ENCODE data around the gene ADARB2. TPM values are rescaled to one million over a fixed set of nuclear protein-coding genes. Genes with fewer than 3 reads are reported as not detected.

ADARB2 gene
- total and polyA plus RNA-seq, 8 donors = 0.41 to 0.92 (median 0.76) TPM

DNA sequence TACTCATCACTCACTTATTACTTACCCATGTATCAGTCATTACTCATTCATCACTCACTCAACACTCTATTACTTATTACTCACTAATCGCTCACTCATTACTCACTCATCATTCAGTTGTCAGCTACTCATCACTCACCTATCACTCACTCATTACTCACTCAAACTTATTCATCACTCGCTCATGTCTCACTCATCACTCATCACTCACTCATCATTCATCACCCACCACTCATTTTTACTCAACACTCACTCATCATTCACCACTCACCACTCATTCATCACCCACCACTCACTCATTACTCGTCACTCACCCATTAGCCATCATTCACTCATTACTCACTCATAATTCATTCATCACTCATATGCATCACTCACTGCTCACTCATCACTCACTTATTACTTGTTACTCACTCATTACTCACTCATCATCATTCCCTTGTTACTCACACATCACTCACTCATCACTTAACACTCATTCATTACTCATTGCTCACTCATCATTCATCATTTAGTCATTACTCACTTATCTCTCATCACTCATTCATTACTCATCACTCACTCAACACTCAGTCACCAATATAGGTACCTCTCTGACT lies 237.9 kb downstream of the ADARB2 start:
- intact Hi-C loops (cut with DNase I) = no loop called here
- peaks cover 0 to 10% of the 10 kb centered on the region in 2 donors for H3K9me3 ChIP-seq
- ATAC-seq (no peak), DNase-seq (no peak)
- H3K4me3 ChIP-seq = no peak overlapping the region
- no peaks in the 10 kb centered on the region for H3K4me1 ChIP-seq
- H3K27me3 ChIP-seq = no peaks in the 10 kb centered on the region
- no peaks in the 10 kb centered on the region for H3K36me3 ChIP-seq
- no peak overlapping the region for H3K27ac ChIP-seq
- TF ChIP-seq, protein P1, sequence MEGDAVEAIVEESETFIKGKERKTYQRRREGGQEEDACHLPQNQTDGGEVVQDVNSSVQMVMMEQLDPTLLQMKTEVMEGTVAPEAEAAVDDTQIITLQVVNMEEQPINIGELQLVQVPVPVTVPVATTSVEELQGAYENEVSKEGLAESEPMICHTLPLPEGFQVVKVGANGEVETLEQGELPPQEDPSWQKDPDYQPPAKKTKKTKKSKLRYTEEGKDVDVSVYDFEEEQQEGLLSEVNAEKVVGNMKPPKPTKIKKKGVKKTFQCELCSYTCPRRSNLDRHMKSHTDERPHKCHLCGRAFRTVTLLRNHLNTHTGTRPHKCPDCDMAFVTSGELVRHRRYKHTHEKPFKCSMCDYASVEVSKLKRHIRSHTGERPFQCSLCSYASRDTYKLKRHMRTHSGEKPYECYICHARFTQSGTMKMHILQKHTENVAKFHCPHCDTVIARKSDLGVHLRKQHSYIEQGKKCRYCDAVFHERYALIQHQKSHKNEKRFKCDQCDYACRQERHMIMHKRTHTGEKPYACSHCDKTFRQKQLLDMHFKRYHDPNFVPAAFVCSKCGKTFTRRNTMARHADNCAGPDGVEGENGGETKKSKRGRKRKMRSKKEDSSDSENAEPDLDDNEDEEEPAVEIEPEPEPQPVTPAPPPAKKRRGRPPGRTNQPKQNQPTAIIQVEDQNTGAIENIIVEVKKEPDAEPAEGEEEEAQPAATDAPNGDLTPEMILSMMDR (IDR thresholded peaks at IDR 0.05) = no peak

DNA sequence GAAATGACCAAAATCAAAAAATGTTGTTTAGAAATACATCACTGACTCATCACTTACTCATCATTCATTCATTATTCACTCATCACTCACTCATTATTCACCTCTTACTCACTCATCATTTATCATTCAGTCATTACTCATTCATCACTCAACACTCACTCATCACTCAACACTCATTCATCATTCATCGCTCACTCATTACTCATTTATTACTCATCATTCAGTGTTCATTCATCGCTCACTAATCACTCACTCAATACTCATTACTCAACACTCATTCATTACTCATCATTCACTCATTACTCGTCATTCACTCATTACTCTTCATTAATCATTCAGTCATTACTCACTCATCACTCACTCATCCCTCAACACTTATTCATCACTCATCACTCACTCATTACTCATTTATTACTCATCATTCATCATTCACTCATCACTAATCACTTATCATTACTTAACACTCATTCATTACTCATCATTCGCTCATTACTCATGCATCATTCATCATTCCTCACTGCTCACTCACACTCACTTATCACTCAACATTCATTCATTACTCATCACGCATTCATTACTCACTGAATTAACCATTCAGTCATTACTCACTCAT lies 238.5 kb downstream of the ADARB2 start:
- no peak overlapping the region for H3K27ac ChIP-seq
- H3K4me3 ChIP-seq = no peak overlapping the region
- H3K4me1 ChIP-seq = no peaks in the 10 kb centered on the region
- ATAC-seq (no peak), DNase-seq (no peak)
- intact Hi-C loops (cut with DNase I) = no loop called here
- peaks cover 0 to 10% of the 10 kb centered on the region in 2 donors for H3K9me3 ChIP-seq
- H3K27me3 ChIP-seq = no peaks in the 10 kb centered on the region
- TF ChIP-seq, protein P1 (IDR thresholded peaks at IDR 0.05) = no peak
- no peaks in the 10 kb centered on the region for H3K36me3 ChIP-seq

DNA sequence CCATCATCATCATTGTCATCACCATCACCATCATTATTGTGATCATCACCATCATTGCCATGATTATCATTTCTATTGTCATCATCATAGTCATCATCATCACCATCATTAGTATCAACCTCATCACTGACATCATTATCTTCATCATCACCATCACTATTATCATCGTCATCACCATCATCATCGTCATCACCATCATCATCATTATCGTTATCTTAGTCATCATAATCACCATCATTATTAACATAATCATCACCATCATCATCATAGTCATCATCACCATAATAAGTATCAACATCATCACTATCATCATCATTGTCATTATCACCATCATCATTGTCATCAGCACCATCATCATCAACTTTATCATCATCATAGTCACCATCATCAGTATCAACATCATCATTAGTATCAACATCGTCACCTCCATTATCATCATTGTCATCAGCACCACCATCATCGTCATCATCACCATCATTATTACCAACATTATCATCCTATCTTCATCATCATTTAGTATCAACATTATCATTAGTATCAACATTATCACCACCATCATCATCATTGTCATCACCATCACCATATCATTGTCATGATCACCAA lies 241.3 kb downstream of the ADARB2 start:
- intact Hi-C loops (cut with DNase I) = no loop called here
- Histone ChIP-seq H3K4me3 (no peak overlapping the region), H3K36me3 (no peaks in the 10 kb centered on the region), H3K27me3 (no peaks in the 10 kb centered on the region), H3K9me3 (peaks cover 0 to 10% of the 10 kb centered on the region in 2 donors), H3K27ac (no peak overlapping the region), H3K4me1 (no peaks in the 10 kb centered on the region)
- DNase-seq = peak in 1 of 4 donors; percentile 36
- ATAC-seq = no peak
- TF ChIP-seq, protein P1 (IDR thresholded peaks at IDR 0.05) = no peak

DNA sequence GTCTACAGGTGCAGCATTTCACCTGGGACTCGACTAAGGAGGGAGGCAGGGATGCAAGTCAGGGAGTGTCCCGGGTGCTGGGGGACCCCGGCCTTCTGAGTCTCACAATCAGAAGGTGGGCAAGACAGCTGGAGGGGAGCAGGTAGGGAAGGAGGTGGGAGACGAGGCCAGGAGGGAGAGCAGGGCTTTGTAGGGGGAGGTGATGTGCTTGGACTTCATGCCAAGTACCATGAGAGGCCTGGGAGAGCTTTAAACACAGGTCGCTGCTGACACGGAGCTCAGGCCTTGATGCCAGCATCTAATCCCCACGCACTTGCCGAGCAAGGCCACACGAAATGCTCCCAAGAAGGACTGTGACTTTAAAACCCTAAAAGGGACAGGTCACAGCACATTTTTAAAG lies 244.7 kb downstream of the ADARB2 start:
- no peak for ATAC-seq

DNA sequence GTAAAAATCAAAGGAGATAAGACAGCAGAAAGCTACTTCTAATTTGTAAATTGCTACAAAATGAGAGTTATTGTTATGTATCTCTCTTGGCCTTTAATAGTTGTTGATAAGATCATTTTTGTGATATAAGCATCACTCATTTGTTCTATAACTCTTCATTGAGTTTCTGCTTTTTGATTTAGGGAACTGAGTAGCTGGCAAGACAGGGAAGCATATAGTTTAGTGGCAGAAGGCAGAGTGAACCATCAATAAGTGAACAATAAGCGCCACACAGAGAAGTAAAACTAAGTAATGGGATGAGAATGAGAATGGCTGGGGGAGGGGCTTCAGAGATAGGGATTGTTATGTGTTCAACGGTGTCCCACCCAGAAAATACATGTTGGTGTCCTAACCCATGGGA lies 245.4 kb downstream of the ADARB2 start:
- Histone ChIP-seq H3K36me3 (no peaks in the 10 kb centered on the region), H3K9me3 (no peaks in the 10 kb centered on the region), H3K4me3 (no peak overlapping the region), H3K4me1 (no peaks in the 10 kb centered on the region), H3K27ac (no peak overlapping the region), H3K27me3 (no peaks in the 10 kb centered on the region)
- TF ChIP-seq, protein P1 (IDR thresholded peaks at IDR 0.05) = no peak
- DNase-seq (no peak), ATAC-seq (no peak)
- intact Hi-C loops (cut with DNase I) = no loop called here

More for the DNA sequence above, 244.7 kb downstream of the ADARB2 start:
- Histone ChIP-seq H3K27ac (no peak overlapping the region), H3K9me3 (no peaks in the 10 kb centered on the region), H3K36me3 (no peaks in the 10 kb centered on the region), H3K4me3 (no peak overlapping the region), H3K4me1 (no peaks in the 10 kb centered on the region), H3K27me3 (no peaks in the 10 kb centered on the region)
- intact Hi-C loops (cut with DNase I) = no loop called here
- TF ChIP-seq, protein P1 (IDR thresholded peaks at IDR 0.05) = no peak
- DNase-seq = no peak
